IMR-90 (cell line): ENCODE results near the gene SPZ1. TPM values are rescaled to one million over a fixed set of nuclear protein-coding genes. Genes with fewer than 3 reads are reported as not detected.

Experiments
- ATAC-seq: fragments of 200-7000 bp; cut with Tn5 transposase; 2 replicates; pipeline ENCODE4 v1.9.1; 2020; ENCODE audit warnings: low read depth, mild to moderate bottlenecking, moderate library complexity
- BruUV-seq: library from RNA; stranded (reverse); fragments of 400-500 nt; replicated peaks from 2 replicates; lab custom pipeline; 2021; lab: Mats Ljungman, UMichigan
- CTCF ChIA-PET: fragments of 300-600 bp; formaldehyde crosslinking; extraction: SDS; loops from one replicate; lab custom pipeline; 2021; ENCODE audit warnings: antibody characterized with exemption; lab: Yijun Ruan, JAX
- POLR2A ChIA-PET: fragments of 300-600 bp; sonication (Branson Sonifier 250); formaldehyde crosslinking; loops from one replicate; lab custom pipeline; 2022; ENCODE audit warnings: antibody characterized with exemption; ENCODE audit not compliant: unreplicated experiment; lab: Charles Lee
- DNase-seq: peaks from one replicate; pipeline ENCODE4 v3.0.0; 2013
- H2AFZ ChIP-seq: replicated peaks from 2 replicates; pipeline ENCODE3; 2013; ENCODE audit warnings: low read length, mild to moderate bottlenecking; ENCODE audit not compliant: poor library complexity
- H2AK5ac ChIP-seq: 2 replicates; pipeline ENCODE4 v1.6.1; 2013; ENCODE audit warnings: low read depth, low read length, inconsistent platforms
- H2AK9ac ChIP-seq: replicated peaks from 2 replicates; pipeline ENCODE3; 2013; ENCODE audit warnings: mild to moderate bottlenecking, low read depth, low read length, moderate library complexity; ENCODE audit not compliant: poor library complexity
- H2BK120ac ChIP-seq: 2 replicates; pipeline ENCODE4 v1.6.1; 2013; ENCODE audit warnings: low read depth, low read length, inconsistent platforms
- H2BK15ac ChIP-seq: 3 replicates; pipeline ENCODE4 v1.6.1; 2013; ENCODE audit warnings: low read depth, low read length, inconsistent platforms
- H2BK20ac ChIP-seq: 2 replicates; pipeline ENCODE4 v1.6.1; 2013; ENCODE audit warnings: low read depth, mild to moderate bottlenecking, inconsistent platforms, low read length, moderate library complexity
- H2BK5ac ChIP-seq: 2 replicates; pipeline ENCODE4 v1.6.1; 2013; ENCODE audit warnings: mild to moderate bottlenecking, low read depth, low read length, inconsistent platforms; ENCODE audit not compliant: poor library complexity, severe bottlenecking
- H3K14ac ChIP-seq: replicated peaks from 2 replicates; pipeline ENCODE4 v1.6.1; 2013; ENCODE audit warnings: low read depth, low read length, inconsistent platforms
- H3K18ac ChIP-seq: 2 replicates; pipeline ENCODE4 v1.6.1; 2013; ENCODE audit warnings: low read depth, low read length, control low read depth
- H3K23ac ChIP-seq: 2 replicates; pipeline ENCODE4 v1.6.1; 2013; ENCODE audit warnings: low read depth, low read length, inconsistent platforms
- H3K27ac ChIP-seq: 2 replicates; pipeline ENCODE4 v1.5.1; 2013; ENCODE audit warnings: mild to moderate bottlenecking, control low read depth, low read length; ENCODE audit not compliant: insufficient read depth
- H3K27me3 ChIP-seq: 2 replicates; pipeline ENCODE4 v1.6.1; 2013; ENCODE audit warnings: low read length; ENCODE audit not compliant: control insufficient read depth, insufficient read depth
- H3K36me3 ChIP-seq: 2 replicates; pipeline ENCODE4 v1.6.1; 2013; ENCODE audit warnings: low read length, mixed read lengths; ENCODE audit not compliant: control insufficient read depth, insufficient read depth
- H3K4ac ChIP-seq: 2 replicates; pipeline ENCODE4 v1.6.1; 2013; ENCODE audit warnings: low read depth, low read length, inconsistent platforms
- H3K4me1 ChIP-seq: 2 replicates; pipeline ENCODE4 v1.6.1; 2013; ENCODE audit warnings: low read length, mixed read lengths; ENCODE audit not compliant: control insufficient read depth, insufficient read depth
- H3K4me2 ChIP-seq: 2 replicates; pipeline ENCODE4 v1.6.1; 2013; ENCODE audit warnings: low read depth, mild to moderate bottlenecking, control low read depth, low read length, moderate library complexity
- H3K4me3 ChIP-seq: 2 replicates; pipeline ENCODE4 v1.5.1; 2013; ENCODE audit warnings: low read depth, mild to moderate bottlenecking, control low read depth, low read length, moderate library complexity; ENCODE audit not compliant: insufficient read depth
- H3K56ac ChIP-seq: 2 replicates; pipeline ENCODE4 v1.6.1; 2013; ENCODE audit warnings: low read length, inconsistent platforms; ENCODE audit not compliant: insufficient read depth; ENCODE audit errors: extremely low read depth
- H3K79me1 ChIP-seq, 2 experiments: 2 replicates each; pipeline ENCODE4 v1.6.1; 2013; ENCODE audit warnings: low read length in 2 of 2, inconsistent platforms in 1 of 2, low read depth in 1 of 2
- H3K9ac ChIP-seq: 2 replicates; pipeline ENCODE4 v1.6.1; 2013; ENCODE audit warnings: low read depth, low read length, control low read depth
- H3K9me1 ChIP-seq: 2 replicates; pipeline ENCODE4 v1.6.1; 2013; ENCODE audit warnings: low read length, inconsistent platforms; ENCODE audit not compliant: insufficient read depth
- H3K9me3 ChIP-seq: 2 replicates; pipeline ENCODE4 v1.6.1; 2013; ENCODE audit warnings: low read length; ENCODE audit not compliant: control insufficient read depth, insufficient read depth
- H4K20me1 ChIP-seq: 2 replicates; pipeline ENCODE4 v1.6.1; 2013; ENCODE audit warnings: low read length, inconsistent platforms; ENCODE audit not compliant: insufficient read depth
- H4K5ac ChIP-seq: 2 replicates; pipeline ENCODE4 v1.6.1; 2013; ENCODE audit warnings: mild to moderate bottlenecking, low read depth, low read length, control low read depth
- H4K8ac ChIP-seq, 2 experiments: 2 replicates each; pipeline ENCODE4 v1.6.1; 2013; ENCODE audit warnings: low read depth in 2 of 2, low read length in 2 of 2, control low read depth in 1 of 2, inconsistent platforms in 1 of 2
- H4K91ac ChIP-seq: 2 replicates; pipeline ENCODE4 v1.6.1; 2013; ENCODE audit warnings: low read depth, low read length, inconsistent platforms; ENCODE audit not compliant: insufficient read depth
- CEBPB ChIP-seq: IDR thresholded peaks from 2 replicates; pipeline ENCODE4 v1.6.1; 2012; ENCODE audit warnings: low read depth, low read length, improper control_type of control experiment
- CHD1 ChIP-seq: IDR thresholded peaks from 2 replicates; pipeline ENCODE4 v1.6.1; 2012; ENCODE audit warnings: low read depth, low read length, improper control_type of control experiment
- CTCF ChIP-seq: conservative IDR thresholded peaks from 2 replicates; pipeline ENCODE4 v1.5.1; 2012; ENCODE audit warnings: mild to moderate bottlenecking, low read depth, low read length, improper control_type of control experiment
- ELK1 ChIP-seq: fragments of 150-350 bp; IDR thresholded peaks from 2 replicates; pipeline ENCODE4 v1.6.1; 2016; ENCODE audit warnings: low read depth, mild to moderate bottlenecking, low read length, moderate library complexity, borderline replicate concordance
- FOS ChIP-seq: fragments of 150-350 bp; IDR thresholded peaks from 2 replicates; pipeline ENCODE4 v1.6.1; 2016; ENCODE audit warnings: low read depth, low read length
- NFE2L2 ChIP-seq: fragments of 150-350 bp; IDR thresholded peaks from 2 replicates; pipeline ENCODE4 v1.6.1; 2016; ENCODE audit warnings: low read depth, mild to moderate bottlenecking, low read length
- RAD21 ChIP-seq: IDR thresholded peaks from 2 replicates; pipeline ENCODE4 v1.6.1; 2012; ENCODE audit warnings: low read length, improper control_type of control experiment
- RCOR1 ChIP-seq: IDR thresholded peaks from 2 replicates; pipeline ENCODE4 v1.6.1; 2012; ENCODE audit warnings: mild to moderate bottlenecking, low read length, improper control_type of control experiment; ENCODE audit not compliant: insufficient replicate concordance
- RFX5 ChIP-seq: IDR thresholded peaks from 2 replicates; pipeline ENCODE4 v1.8.0; 2012; ENCODE audit warnings: low read depth, mild to moderate bottlenecking, low read length, moderate library complexity
- SMC3 ChIP-seq: fragments of 150-350 bp; IDR thresholded peaks from 2 replicates; pipeline ENCODE4 v1.6.1; 2016; ENCODE audit warnings: low read depth, mild to moderate bottlenecking, antibody characterized with exemption, low read length, moderate library complexity
- USF2 ChIP-seq: fragments of 150-350 bp; IDR thresholded peaks from 2 replicates; pipeline ENCODE4 v1.6.1; 2017; ENCODE audit warnings: mild to moderate bottlenecking, antibody characterized with exemption, low read length, low read depth
- WGBS, 2 experiments: methylation state at CpG; one replicate each; pipeline versions ENCODE4 v1.1.5 to v1.1.7; 2013; ENCODE audit warnings: missing lambda C conversion rate in 2 of 2; ENCODE audit not compliant: insufficient read length in 1 of 2; ENCODE audit errors: extremely low coverage in 2 of 2; 5-methylcytosine and 5-hydroxymethylcytosine counted together
- dilution Hi-C: fragments of 300-500 bp; cut with HindIII; formaldehyde crosslinking; loops from one replicate; pipeline ENCODE4 v1.14.3; 2018; ENCODE audit warnings: low sequenced_read_pairs; ENCODE audit not compliant: unreplicated experiment
- in situ Hi-C: fragments of 300-500 bp; cut with MboI; formaldehyde crosslinking; loops from 3 replicates; pipeline ENCODE4 v1.14.3; 2019; ENCODE audit warnings: low sequenced_read_pairs, inconsistent platforms, mixed read lengths
- intact Hi-C: fragments of 100-400 bp; cut with micrococcal nuclease; formaldehyde crosslinking; loops from 2 replicates; pipeline ENCODE4 v1.10.0; 2022
- polyA plus RNA-seq, 3 experiments: library from polyadenylated mRNA; depleted of rRNA; stranded (reverse); fragments of >200 nt; gene quantifications; 2 replicates each; pipeline ENCODE4 v1.2.3, GENCODE V29; 2012; ENCODE audit warnings: low replicate concordance in 1 of 3
- total RNA-seq: library from RNA; depleted of rRNA; stranded (reverse); fragments of >200 nt; gene quantifications from 2 replicates; pipeline ENCODE4 v1.2.3, GENCODE V29; 2012

SPZ1 gene
- total and polyA plus RNA-seq, 2 of the 4 experiments (the other 2 are of a cell fraction), result not detected

- no peak overlapping the region for H2AK5ac ChIP-seq
- H3K56ac ChIP-seq, result no peak overlapping the region
- no peaks in the 10 kb centered on the region for H3K79me1 ChIP-seq
- no peak overlapping the region for H4K91ac ChIP-seq
- ChIA-PET CTCF (interaction anchor here (0.6 kb wide), 1 partner anchor 95 kb away, joined by 3 read pairs; no protein-coding TSS in a partner anchor), POLR2A (no interaction called here)
- TF ChIP-seq RFX5, result no peak
- TF ChIP-seq RCOR1, result no peak
- no peak for TF ChIP-seq FOS
- TF ChIP-seq CEBPB, result no peak
- TF ChIP-seq CHD1, result no peak
- TF ChIP-seq CTCF, result no peak
- TF ChIP-seq NFE2L2, result no peak
- no peak for TF ChIP-seq USF2
- TF ChIP-seq RAD21, result no peak
- no peak for TF ChIP-seq ELK1
- TF ChIP-seq SMC3, result no peak
- intact Hi-C loops, result no loop called here
- H2AFZ ChIP-seq, result no peak overlapping the region
- H3K4me2 ChIP-seq, result no peak overlapping the region
- in situ Hi-C loops, result no loop called here
- H3K14ac ChIP-seq, result no peak overlapping the region
- H3K36me3 ChIP-seq, result no peaks in the 10 kb centered on the region
- no TSS peak for BruUV-seq
- H3K9ac ChIP-seq, result no peak overlapping the region
- H3K9me1 ChIP-seq, result no peaks in the 10 kb centered on the region
- no peak overlapping the region for H2BK120ac ChIP-seq
- H2BK5ac ChIP-seq, result no peak overlapping the region
- no peak overlapping the region for H4K5ac ChIP-seq
- H4K8ac ChIP-seq, result no peak overlapping the region
- H2AK9ac ChIP-seq, result no peak overlapping the region
- no peak overlapping the region for H2BK20ac ChIP-seq
- ATAC-seq, result no peak
- H3K27ac ChIP-seq, result no peak overlapping the region
- H4K20me1 ChIP-seq, result no peaks in the 10 kb centered on the region
- H3K23ac ChIP-seq, result no peak overlapping the region
- WGBS, 2 experiments, result no CpG with 5 or more reads among the region's 2 CpGs
- dilution Hi-C loops, result no loop called here
- no peak for DNase-seq
- peaks cover 5% of the 10 kb centered on the region for H3K27me3 ChIP-seq
- H3K9me3 ChIP-seq, result no peaks in the 10 kb centered on the region
- no peaks in the 10 kb centered on the region for H3K4me1 ChIP-seq
- no peak overlapping the region for H3K4me3 ChIP-seq
- no peak overlapping the region for H2BK15ac ChIP-seq
- no peak overlapping the region for H3K18ac ChIP-seq
- no peak overlapping the region for H3K4ac ChIP-seq
Measured at GRCh38 chr5:80277191-80277590, 42.6 kb upstream of the SPZ1 start.
